PC-3 (cell line): ENCODE results near the gene CHFR.
"Not testable (repeated sequence)": the region's sequence is repeated elsewhere in the genome, so short reads cannot be mapped to it uniquely, and the experiment has no call there.

Experiments
- CTCF ChIP-seq: fragments of 300-600 bp; sonication (generic); conservative IDR thresholded peaks from 2 replicates; pipeline ENCODE4 v1.5.1; 2017; ENCODE audit warnings: antibody characterized with exemption, low read depth, mild to moderate bottlenecking, low read length
- EZH2phosphoT487 ChIP-seq: fragments of 300-600 bp; sonication (generic); IDR thresholded peaks from 2 replicates; pipeline ENCODE4 v1.6.1; 2018; ENCODE audit warnings: mild to moderate bottlenecking, antibody characterized with exemption, low read length, borderline replicate concordance

- not testable (repeated sequence) for TF ChIP-seq CTCF, EZH2phosphoT487
These were observed 32.2 kb downstream of the CHFR start for GRCh38 chr12:132855211-132855610.
